ENCODE data around the gene CYP46A1. TPM values are rescaled to one million over a fixed set of nuclear protein-coding genes. Genes with fewer than 3 reads are reported as not detected.

The CYP46A1 gene
- total and polyA plus RNA-seq, 4 donors: 0.14 to 0.92 (median 0.48) TPM

- no peak for DNase-seq (ENCODE audit: low spot score)
- Histone ChIP-seq H3K36me3 (ENCODE audit: control insufficient read depth in 4 of 4, insufficient read depth in 3 of 4, low read depth in 1 of 4, low read length in 3 of 4) (no peaks in the 10 kb centered on the region), H3K4me1 (ENCODE audit: control insufficient read depth in 4 of 4, insufficient read depth in 4 of 4, low read length in 3 of 4) (peaks cover 0 to 5% (median 2%) of the 10 kb centered on the region in 4 donors), H3K27me3 (ENCODE audit: control insufficient read depth in 4 of 4, insufficient read depth in 4 of 4, low read length in 3 of 4) (peaks cover 0 to 6% (median 1%) of the 10 kb centered on the region in 4 donors), H3K4me3 (ENCODE audit: low read depth in 1 of 3, low read length in 3 of 3) (no peak overlapping the region), H3K9ac (ENCODE audit: low read depth in 1 of 2, low read length in 2 of 2) (no peak overlapping the region), H3K9me3 (ENCODE audit: control insufficient read depth in 4 of 4, low read length in 3 of 4) (no peaks in the 10 kb centered on the region), H3K27ac (ENCODE audit: low read depth in 1 of 2, low read length in 2 of 2) (no peak overlapping the region)
- WGBS: 75% methylated on average over 24 of the region's 24 CpGs
- TF ChIP-seq NR2F2 (IDR thresholded peaks at IDR 0.05): no peak
- TF ChIP-seq RAD21 (IDR thresholded peaks at IDR 0.05): no peak
- no peak for TF ChIP-seq ZBTB33 (IDR thresholded peaks at IDR 0.05)
- TF ChIP-seq EGR1 (IDR thresholded peaks at IDR 0.05; ENCODE audit: low read depth in 2 of 2): no peak
- TF ChIP-seq ATF3 (IDR thresholded peaks at IDR 0.05): no peak
- TF ChIP-seq MAX (IDR thresholded peaks at IDR 0.05): no peak
- TF ChIP-seq HNF4G (IDR thresholded peaks at IDR 0.05): no peak
- no peak for TF ChIP-seq RXRA (IDR thresholded peaks at IDR 0.05)
- TF ChIP-seq JUND (IDR thresholded peaks at IDR 0.05): no peak
Measured at GRCh38 chr14:99754141-99755067, 70.3 kb downstream of the CYP46A1 start.

- no peaks in the 10 kb centered on the region for H3K9me3 ChIP-seq (ENCODE audit: control insufficient read depth in 4 of 4, low read length in 3 of 4)
- WGBS: 87% methylated on average over 8 of the region's 8 CpGs
- TF ChIP-seq RAD21 (IDR thresholded peaks at IDR 0.05) (no peak), SP1 (IDR thresholded peaks at IDR 0.05) (no peak), RXRA (IDR thresholded peaks at IDR 0.05) (no peak), YY1 (IDR thresholded peaks at IDR 0.05) (no peak), HNF4A (conservative IDR thresholded peaks at IDR 0.05) (no peak), MAX (IDR thresholded peaks at IDR 0.05) (no peak), EGR1 (IDR thresholded peaks at IDR 0.05; ENCODE audit: low read depth in 2 of 2) (no peak), FOXA2 (IDR thresholded peaks at IDR 0.05) (no peak), JUND (IDR thresholded peaks at IDR 0.05) (no peak), CTCF (IDR thresholded peaks at IDR 0.05; ENCODE audit: low read depth, low read length, missing input control) (no peak), TAF1 (conservative IDR thresholded peaks at IDR 0.05) (no peak), NR2F2 (IDR thresholded peaks at IDR 0.05) (no peak), GABPA (IDR thresholded peaks at IDR 0.05 in 1 of 2, conservative IDR thresholded peaks at IDR 0.05 in 1 of 2) (no peak), HNF4G (IDR thresholded peaks at IDR 0.05) (no peak)
- H3K27me3 ChIP-seq (ENCODE audit: control insufficient read depth in 4 of 4, insufficient read depth in 4 of 4, low read length in 3 of 4): peaks cover 0 to 6% (median 1%) of the 10 kb centered on the region in 4 donors
- no peak overlapping the region for H3K4me3 ChIP-seq (ENCODE audit: low read depth in 1 of 3, low read length in 3 of 3)
- H3K9ac ChIP-seq (ENCODE audit: low read depth in 1 of 2, low read length in 2 of 2): no peak overlapping the region
- peaks cover 0 to 3% (median 2%) of the 10 kb centered on the region in 4 donors for H3K4me1 ChIP-seq (ENCODE audit: control insufficient read depth in 4 of 4, insufficient read depth in 4 of 4, low read length in 3 of 4)
- H3K27ac ChIP-seq (ENCODE audit: low read depth in 1 of 2, low read length in 2 of 2): no peak overlapping the region
- no peaks in the 10 kb centered on the region for H3K36me3 ChIP-seq (ENCODE audit: control insufficient read depth in 4 of 4, insufficient read depth in 3 of 4, low read depth in 1 of 4, low read length in 3 of 4)
- DNase-seq (ENCODE audit: low spot score): no peak
Measured at GRCh38 chr14:99755068-99755405, 70.9 kb downstream of the CYP46A1 start.

Data from liver (tissue), 9 donors.